Parathyroid adenoma (tissue), 2 donors: ENCODE data around the gene ZNF333.

Source experiments
- H2AFZ ChIP-seq: fragments of 300-600 bp; sonication (generic); one replicate; pipeline ENCODE4 v1.7.0; 2017; ENCODE audit warnings: antibody characterized with exemption, mild to moderate bottlenecking
- H3K27ac ChIP-seq: fragments of 300-600 bp; sonication (generic); one replicate; pipeline ENCODE4 v1.7.0; 2017
- H3K27me3 ChIP-seq: fragments of 300-600 bp; sonication (generic); one replicate; pipeline ENCODE4 v1.7.0; 2017; ENCODE audit warnings: low read length; ENCODE audit not compliant: control insufficient read depth, insufficient read depth
- H3K36me3 ChIP-seq: fragments of 300-600 bp; sonication (generic); one replicate; pipeline ENCODE4 v1.7.0; 2017; ENCODE audit warnings: low read length; ENCODE audit not compliant: control insufficient read depth, insufficient read depth
- H3K4me1 ChIP-seq: fragments of 300-600 bp; sonication (generic); one replicate; pipeline ENCODE4 v1.7.0; 2017; ENCODE audit warnings: control low read depth
- H3K4me2 ChIP-seq: fragments of 300-600 bp; sonication (generic); one replicate; pipeline ENCODE4 v1.7.0; 2017; ENCODE audit warnings: low read length
- H3K4me3 ChIP-seq: fragments of 300-600 bp; sonication (generic); one replicate; pipeline ENCODE4 v1.7.0; 2017; ENCODE audit warnings: low read depth, low read length
- H3K79me2 ChIP-seq: fragments of 300-600 bp; sonication (generic); one replicate; pipeline ENCODE4 v1.7.0; 2017; ENCODE audit warnings: control low read depth
- H3K9ac ChIP-seq: fragments of 300-600 bp; sonication (generic); one replicate; pipeline ENCODE4 v1.7.0; 2017; ENCODE audit warnings: mild to moderate bottlenecking
- H3K9me3 ChIP-seq: fragments of 300-600 bp; sonication (generic); one replicate; pipeline ENCODE4 v1.7.0; 2017; ENCODE audit warnings: low read length; ENCODE audit not compliant: control insufficient read depth
- TF ChIP-seq, protein P1 (sequence below): fragments of 300-600 bp; sonication (generic); IDR thresholded peaks from one replicate; pipeline ENCODE4 v1.7.0; 2017; ENCODE audit warnings: antibody characterized with exemption, mild to moderate bottlenecking
- donor health status: primary hyperparathyroidism.

The ZNF333 gene

GRCh38 chr19:14669940-14670339 lies 19.9 kb upstream of the ZNF333 start:
- H2AFZ ChIP-seq, result no peak overlapping the region
- no peaks in the 10 kb centered on the region for H3K36me3 ChIP-seq
- H3K4me1 ChIP-seq, result no peaks in the 10 kb centered on the region
- no peak overlapping the region for H3K9ac ChIP-seq
- no peaks in the 10 kb centered on the region for H3K9me3 ChIP-seq
- H3K79me2 ChIP-seq, result no peaks in the 10 kb centered on the region
- TF ChIP-seq, protein P1, sequence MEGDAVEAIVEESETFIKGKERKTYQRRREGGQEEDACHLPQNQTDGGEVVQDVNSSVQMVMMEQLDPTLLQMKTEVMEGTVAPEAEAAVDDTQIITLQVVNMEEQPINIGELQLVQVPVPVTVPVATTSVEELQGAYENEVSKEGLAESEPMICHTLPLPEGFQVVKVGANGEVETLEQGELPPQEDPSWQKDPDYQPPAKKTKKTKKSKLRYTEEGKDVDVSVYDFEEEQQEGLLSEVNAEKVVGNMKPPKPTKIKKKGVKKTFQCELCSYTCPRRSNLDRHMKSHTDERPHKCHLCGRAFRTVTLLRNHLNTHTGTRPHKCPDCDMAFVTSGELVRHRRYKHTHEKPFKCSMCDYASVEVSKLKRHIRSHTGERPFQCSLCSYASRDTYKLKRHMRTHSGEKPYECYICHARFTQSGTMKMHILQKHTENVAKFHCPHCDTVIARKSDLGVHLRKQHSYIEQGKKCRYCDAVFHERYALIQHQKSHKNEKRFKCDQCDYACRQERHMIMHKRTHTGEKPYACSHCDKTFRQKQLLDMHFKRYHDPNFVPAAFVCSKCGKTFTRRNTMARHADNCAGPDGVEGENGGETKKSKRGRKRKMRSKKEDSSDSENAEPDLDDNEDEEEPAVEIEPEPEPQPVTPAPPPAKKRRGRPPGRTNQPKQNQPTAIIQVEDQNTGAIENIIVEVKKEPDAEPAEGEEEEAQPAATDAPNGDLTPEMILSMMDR, result no peak
- H3K27me3 ChIP-seq, result no peaks in the 10 kb centered on the region
- H3K4me3 ChIP-seq, result no peak overlapping the region
- no peak overlapping the region for H3K27ac ChIP-seq
- H3K4me2 ChIP-seq, result no peak overlapping the region

GRCh38 chr19:14670408-14670807 lies 19.4 kb upstream of the ZNF333 start:
- no peak overlapping the region for H3K27ac ChIP-seq
- no peak overlapping the region for H2AFZ ChIP-seq
- H3K79me2 ChIP-seq, result no peaks in the 10 kb centered on the region
- H3K27me3 ChIP-seq, result no peaks in the 10 kb centered on the region
- no peak overlapping the region for H3K4me2 ChIP-seq
- TF ChIP-seq, protein P1, result no peak
- H3K36me3 ChIP-seq, result no peaks in the 10 kb centered on the region
- no peak overlapping the region for H3K9ac ChIP-seq
- no peak overlapping the region for H3K4me3 ChIP-seq
- H3K4me1 ChIP-seq, result no peaks in the 10 kb centered on the region
- no peaks in the 10 kb centered on the region for H3K9me3 ChIP-seq

DNA sequence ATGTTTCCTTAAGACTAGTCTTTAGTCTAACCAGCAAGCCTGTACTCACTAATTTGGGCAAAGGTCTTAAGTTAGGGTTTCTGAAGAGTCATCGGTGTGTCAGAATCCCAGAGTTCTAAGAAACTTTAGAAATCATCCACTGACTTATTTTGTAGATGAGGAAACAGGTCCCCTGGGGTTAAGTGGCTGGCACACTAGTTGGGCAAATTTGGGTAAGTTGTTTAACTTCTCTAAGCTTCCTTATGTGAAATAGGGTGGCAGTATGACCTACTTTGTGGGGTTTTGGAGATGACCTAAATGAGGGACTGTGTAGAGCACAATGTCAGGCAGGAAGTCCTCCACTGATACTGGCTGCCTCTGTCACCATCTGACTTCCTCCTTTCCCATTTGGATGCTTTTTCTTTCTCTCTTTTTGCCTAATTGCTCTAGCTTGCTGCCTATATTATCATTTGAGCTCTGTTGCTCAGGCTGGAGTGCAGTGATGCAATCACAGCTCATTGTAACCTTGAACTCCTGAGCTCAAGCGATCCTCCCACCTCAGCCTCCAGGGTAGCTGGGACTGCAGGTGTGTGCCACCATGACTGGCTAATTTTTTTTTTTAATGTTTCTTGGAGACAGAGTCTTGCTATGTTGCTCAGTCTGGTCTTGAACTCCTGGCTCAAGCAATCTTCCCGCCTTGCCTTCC lies 17.5 kb upstream of the ZNF333 start:
- Histone ChIP-seq H3K9ac (no peak overlapping the region), H3K36me3 (no peaks in the 10 kb centered on the region), H3K4me3 (no peak overlapping the region), H3K27ac (no peak overlapping the region), H3K9me3 (no peaks in the 10 kb centered on the region), H3K4me2 (no peak overlapping the region), H3K4me1 (no peaks in the 10 kb centered on the region), H3K27me3 (no peaks in the 10 kb centered on the region), H2AFZ (no peak overlapping the region), H3K79me2 (no peaks in the 10 kb centered on the region)
- TF ChIP-seq, protein P1, result no peak

DNA sequence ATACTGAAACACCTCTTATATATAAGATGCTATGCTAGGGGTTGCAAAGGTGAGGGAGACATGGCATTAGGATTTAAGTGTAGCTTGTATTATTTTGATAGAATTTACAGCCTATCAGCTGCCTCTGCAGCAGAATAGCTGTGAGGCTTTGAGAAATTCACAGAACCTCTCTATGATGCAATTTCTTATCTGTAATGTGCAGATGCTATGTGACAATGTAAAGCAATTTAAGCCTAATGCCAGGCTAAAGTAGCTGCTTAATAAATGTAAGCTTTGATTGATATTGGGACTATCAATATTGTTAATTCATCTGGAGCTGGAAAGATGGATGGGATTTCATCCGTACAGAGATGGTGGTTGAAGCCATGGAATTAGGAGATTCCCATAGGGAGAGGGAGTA lies 16.8 kb upstream of the ZNF333 start:
- TF ChIP-seq, protein P1, result no peak
- no peak overlapping the region for H3K9ac ChIP-seq
- no peak overlapping the region for H2AFZ ChIP-seq
- no peak overlapping the region for H3K4me2 ChIP-seq
- H3K4me1 ChIP-seq, result no peaks in the 10 kb centered on the region
- no peaks in the 10 kb centered on the region for H3K27me3 ChIP-seq
- no peak overlapping the region for H3K27ac ChIP-seq
- H3K9me3 ChIP-seq, result no peaks in the 10 kb centered on the region
- no peaks in the 10 kb centered on the region for H3K79me2 ChIP-seq
- no peaks in the 10 kb centered on the region for H3K36me3 ChIP-seq
- no peak overlapping the region for H3K4me3 ChIP-seq

GRCh38 chr19:14674764-14675163 lies 15.1 kb upstream of the ZNF333 start, which contains the start of gene ADGRE3:
Gene ADGRE3, minus strand, starts transcription at chr19:14674844. Its CDS starts 74 bp downstream, at chr19:14674770.
- Histone ChIP-seq H2AFZ (no peak within 1 kb of the TSS), H3K4me1 (no peaks in the 10 kb centered on the region), H3K4me2 (no peak within 1 kb of the TSS), H3K27me3 (no peaks in the 10 kb centered on the region), H3K4me3 (no peak within 1 kb of the TSS), H3K36me3 (no peaks in the 10 kb centered on the region), H3K9ac (no peak within 1 kb of the TSS), H3K9me3 (no peaks in the 10 kb centered on the region), H3K27ac (no peak within 1 kb of the TSS), H3K79me2 (no peaks in the 10 kb centered on the region)
- TF ChIP-seq, protein P1, result no peak
